ENCODE results near the gene CADPS2.
"Not testable (repeated sequence)": the region's sequence is repeated elsewhere in the genome, so short reads cannot be mapped to it uniquely, and the experiment has no call there.

The CADPS2 gene

DNA sequence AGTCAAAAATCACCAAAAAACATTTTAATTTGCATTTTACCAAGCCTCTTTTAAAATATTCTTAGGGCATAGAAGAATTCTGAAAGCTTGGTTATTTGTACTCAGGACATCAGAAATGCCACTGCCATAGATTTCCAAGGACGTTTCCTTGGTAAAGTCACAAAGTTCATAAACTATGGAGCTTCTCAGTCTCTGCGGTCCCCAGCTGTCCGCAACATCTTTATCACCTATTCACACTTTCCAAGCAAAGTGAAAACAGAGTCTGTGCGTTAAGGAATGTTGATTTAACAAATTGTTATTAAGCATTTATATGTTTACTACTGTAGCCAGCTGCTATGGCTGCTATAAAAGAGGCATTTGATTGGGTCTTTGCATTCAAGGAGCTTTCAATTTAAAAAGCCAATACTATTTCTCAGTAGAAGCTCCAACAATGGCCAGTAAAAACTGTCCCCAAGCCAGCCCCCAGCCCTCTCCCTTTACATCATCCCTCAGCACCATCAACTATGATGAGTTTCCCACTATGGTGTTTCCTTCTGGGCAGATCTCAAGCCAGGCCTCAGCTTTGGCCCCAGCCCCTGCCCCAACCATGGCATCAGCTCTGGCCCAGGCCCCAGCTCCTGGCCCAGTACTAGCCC lies 36.8 kb downstream of the CADPS2 start:
- DNase-seq: no peak

DNA sequence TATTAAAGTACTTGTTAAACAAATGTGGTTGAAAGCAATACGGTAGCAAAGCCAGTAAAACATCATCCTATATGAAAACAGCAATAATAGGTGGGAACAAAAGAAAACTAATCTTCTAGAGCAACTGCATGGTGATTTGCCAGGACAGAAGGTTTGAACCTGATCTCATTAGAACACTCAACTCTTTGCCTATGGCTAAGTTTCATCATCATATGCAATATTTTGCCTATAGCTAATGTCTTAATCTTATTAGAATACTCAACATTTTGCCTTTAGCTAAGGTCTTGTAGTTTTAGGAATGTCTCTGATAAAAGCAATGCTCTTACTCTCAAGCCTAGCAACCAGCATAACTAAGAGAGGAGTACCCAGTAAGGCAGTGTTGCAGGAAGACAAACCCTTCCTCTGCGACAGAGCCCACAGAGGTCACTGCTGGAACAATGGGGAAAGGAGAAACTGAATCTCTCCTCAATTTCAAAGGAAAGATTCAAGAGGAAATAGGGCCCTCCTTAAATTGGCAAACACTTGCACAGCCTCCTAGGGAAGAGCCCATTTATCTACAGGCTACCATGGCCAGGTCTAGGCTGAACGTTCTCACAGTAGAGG lies 38.3 kb downstream of the CADPS2 start:
- DNase-seq: no peak

- DNase-seq: no peak
Measured at GRCh38 chr7:122846591-122846990, 39.7 kb downstream of the CADPS2 start.

DNA sequence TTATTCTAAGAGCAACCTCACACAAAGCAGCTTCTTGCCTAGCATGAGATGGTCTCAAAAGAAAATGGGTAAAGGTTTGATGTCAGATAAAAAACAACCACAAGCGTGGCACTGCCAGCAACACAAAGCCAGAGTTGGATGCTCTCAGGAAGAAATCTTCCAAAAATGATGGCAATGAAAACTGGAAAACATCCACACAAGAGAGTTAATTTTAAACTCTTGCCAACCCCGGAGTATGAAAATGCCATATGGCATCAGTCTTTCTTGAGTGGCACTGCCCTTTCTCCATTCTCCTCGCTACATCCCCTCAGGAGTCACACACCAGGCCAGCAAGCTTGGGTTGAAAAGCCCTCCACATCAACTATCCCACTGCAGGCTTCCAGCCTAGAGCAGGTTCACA lies 41.0 kb downstream of the CADPS2 start:
- no peak for DNase-seq

DNA sequence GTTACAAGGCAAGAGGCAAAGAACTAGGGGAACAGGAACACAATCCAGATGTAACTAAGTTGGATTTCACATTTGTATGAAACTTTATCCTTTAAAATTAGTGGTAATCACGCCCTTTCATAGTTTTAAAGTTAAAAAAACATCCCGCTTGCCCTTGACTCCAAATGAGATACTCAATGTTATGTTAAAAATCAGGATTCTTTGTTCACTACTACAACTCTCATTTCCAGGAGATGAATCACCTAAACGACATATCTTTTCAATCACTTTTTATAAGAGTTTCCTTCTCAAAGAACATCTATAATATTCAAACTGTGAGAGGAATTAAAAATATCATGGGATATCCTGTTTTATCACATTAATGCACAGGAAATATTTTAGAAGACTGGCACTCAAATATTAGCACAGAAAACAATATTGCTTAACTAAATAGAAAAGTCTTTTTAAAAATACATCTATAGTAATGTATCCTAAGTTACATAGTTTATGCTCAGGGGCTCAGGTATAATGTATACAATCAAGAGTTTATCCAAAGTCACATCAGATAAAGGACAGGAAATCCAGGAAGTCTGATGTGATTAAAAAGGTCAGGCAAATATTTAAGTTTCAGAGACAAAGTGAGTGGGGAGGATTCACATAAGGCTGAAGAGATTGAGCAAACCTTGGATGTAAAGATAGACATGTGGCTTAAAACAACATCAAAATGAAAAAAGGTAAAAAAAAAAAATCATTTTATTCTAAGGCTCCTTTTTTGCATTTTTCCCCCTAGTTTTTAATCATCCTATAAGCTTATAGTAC lies 41.9 kb downstream of the CADPS2 start:
- DNase-seq: no peak

DNA sequence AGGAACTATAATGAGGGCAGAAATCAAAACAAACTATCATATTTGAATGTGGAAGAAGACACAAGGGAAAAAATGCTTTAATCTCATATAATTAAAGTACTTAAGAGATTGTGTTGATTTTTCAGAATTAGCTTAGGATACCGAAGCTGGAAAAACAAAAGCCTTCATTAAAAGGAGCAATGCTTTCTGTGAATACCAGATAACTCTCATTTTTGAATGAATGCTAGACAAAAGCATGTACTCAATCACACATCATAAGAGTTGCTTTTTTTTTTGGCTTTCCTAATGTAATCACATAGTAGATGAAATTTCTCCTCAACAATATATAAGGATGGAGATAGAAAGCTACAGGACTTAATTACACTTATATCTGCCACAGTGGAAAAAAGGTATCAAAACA lies 43.3 kb downstream of the CADPS2 start:
- DNase-seq: no peak

- DNase-seq: not testable (repeated sequence)
Measured at GRCh38 chr7:122836286-122836685, 50.0 kb downstream of the CADPS2 start.

DNA sequence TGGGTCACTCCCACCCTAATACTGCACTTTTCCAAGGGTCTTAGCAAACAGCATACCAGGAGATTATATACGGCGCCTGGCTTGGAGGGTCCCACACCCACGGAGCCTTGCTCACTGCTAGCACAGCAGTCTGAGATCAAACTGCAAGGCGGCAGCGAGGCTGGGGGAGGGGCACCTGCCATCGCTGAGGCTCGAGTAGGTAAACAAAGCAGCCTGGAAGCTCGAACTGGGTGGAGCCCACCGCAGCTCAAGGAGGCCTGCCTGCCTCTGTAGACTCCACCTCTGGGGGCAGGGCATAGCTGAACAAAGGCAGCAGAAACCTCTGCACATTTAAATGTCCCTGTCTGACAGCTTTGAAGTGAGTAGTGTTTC lies 51.7 kb downstream of the CADPS2 start:
- not testable (repeated sequence) for DNase-seq

DNA sequence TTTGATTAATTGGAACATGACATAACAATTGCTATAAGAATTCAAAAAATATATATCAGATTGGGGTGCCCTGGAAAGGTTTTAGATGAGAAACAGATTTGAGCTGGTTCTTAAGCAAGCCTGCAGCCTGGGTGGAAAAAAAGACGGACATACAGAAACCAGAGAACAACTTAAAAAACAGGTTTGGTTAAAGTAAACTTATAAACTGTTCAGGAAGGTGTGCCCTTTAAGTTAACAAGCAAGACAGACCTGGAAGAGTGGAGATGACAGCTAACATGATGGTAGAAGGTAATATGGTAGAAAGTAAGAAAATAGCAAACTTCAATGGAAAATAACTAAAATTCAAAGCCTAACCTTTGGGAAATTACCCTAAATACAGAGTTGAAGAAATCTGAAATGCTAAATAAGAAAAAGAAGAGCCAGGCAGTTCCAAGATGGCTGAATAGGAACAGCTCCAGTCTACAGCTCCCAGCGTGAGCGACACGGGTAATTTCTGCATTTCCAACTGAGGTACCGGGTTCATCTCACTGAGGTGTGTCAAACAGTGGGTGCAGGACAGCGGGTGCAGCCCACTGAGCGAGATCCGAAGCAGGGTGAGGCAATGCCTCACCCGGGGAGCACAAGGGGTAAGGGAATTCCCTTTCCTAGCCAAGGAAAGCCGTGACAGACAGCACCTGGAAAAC lies 52.2 kb downstream of the CADPS2 start:
- DNase-seq: no peak

DNA sequence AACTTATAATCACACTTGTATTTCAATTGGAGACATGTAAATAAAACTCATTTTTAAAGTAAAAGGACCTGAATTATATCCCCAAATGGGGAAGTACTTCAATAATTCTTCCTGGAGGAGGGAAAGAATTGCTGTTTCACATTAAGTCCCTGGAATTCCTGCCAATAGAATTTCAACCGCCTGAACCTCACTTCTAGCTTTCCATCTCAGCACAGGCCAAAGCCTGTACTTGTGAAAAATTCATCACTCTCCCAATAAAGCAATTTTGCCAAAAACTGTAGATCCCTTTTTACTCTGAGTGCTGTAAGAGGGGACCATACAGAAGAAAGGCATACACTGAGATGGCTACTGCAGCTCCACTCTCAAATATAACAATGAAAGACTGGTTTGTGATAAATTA lies 54.8 kb downstream of the CADPS2 start:
- DNase-seq: no peak

GRCh38 chr7:122829962-122830361 lies 56.3 kb downstream of the CADPS2 start:
- DNase-seq: no peak

DNA sequence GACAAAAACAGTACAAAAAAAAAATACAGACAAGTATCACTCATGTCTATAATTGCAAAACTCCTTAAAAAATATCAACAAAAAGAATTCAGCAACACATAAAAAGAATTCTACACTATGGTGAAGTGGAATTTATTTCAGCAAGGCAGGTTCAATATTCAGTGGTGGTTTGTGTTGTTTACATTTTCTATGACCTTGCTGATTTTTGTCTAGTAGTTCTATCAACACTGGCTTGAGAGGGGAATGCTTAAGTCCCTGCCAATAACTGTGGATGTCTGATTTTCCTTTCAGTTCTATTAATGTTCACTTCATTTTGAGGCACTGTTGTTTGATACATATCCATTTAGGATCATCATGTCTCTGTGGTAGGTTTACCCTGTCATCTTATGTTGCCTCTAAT lies 58.5 kb downstream of the CADPS2 start:
- no peak for DNase-seq

GRCh38 chr7:122813845-122814244 lies 72.4 kb downstream of the CADPS2 start:
- DNase-seq: no peak

DNA sequence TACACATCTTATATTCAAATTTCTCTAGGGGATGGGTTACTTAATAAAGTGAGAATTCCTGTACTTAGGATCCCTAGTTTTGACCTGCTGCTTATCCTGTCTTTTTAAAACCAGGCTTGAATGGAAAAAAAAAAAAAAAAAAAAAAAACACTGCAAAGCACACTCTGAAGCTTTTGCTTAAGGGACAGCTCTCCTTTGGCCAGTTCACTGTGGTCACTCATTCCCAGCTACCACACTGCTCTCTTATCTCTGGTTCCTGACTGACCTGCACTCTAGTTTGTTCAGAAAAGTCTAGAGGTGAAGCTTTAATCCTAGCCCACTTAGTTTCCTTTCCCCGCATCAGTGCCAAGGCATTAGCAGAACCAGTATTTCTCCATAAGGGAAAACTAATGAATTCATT lies 82.4 kb downstream of the CADPS2 start:
- no peak for DNase-seq

GRCh38 chr7:122803323-122803722 lies 82.9 kb downstream of the CADPS2 start:
- no peak for DNase-seq

DNA sequence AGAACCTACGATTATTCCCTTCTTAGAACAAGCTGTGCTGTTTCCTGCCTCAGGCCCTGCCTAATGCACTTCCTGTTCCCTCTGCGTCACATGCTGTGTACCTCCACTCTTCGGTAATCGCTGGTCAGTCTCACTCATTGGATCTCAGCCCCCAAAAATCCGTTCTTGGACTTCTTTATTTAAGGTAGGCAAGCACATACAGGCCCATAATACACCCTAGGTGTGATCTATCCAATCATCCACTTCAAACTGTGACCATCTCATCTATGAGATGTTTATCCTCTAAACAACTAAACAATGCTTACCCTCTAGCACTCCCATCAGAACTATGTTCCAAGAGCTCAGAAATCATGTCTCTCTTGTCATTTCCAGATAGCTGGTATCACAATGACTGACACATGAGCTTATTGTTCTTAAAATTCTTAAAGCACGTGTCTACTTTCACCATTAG lies 83.9 kb downstream of the CADPS2 start:
- DNase-seq: no peak

- DNase-seq: no peak
Measured at GRCh38 chr7:122791959-122792545, 94.2 kb downstream of the CADPS2 start.

DNA sequence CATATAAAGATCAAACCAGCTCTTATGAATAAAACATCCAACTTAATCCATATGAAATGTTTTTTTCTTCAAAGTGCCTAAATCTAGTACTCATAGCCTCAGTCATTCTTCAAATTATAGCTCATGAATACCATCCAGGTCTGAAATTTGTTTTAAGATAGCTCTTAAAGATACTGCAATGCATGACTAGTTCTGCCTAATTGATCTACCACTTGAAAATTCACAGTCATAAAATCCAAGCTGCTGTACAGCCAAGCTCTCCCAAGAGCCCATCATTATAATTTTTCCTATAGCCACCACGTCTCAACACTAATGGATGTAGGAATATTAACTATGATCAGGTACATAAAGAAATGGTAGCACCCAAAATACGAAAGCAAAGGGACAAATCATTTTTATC lies 95.7 kb downstream of the CADPS2 start:
- peak; percentile 54 for DNase-seq

DNA sequence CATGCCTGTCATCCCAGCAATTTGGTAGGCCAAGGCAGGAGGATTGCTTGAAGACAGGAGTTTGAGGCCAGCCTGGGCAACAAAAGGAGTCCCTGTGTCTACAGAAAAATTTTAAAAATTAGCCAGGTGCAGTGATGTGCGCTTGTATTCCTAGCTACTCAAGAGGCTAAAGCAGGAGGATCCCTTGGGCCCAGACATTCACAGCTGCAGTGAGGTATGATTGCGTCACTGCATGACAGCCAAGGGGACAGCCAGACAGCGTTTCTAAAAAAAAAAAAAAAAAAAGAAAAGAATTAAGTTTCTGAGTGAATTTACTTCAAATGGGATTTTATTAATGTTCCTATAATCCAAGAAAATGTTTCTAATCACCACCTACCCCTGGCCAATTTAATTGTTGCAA lies 96.1 kb downstream of the CADPS2 start:
- peak; percentile 39 for DNase-seq

DNA sequence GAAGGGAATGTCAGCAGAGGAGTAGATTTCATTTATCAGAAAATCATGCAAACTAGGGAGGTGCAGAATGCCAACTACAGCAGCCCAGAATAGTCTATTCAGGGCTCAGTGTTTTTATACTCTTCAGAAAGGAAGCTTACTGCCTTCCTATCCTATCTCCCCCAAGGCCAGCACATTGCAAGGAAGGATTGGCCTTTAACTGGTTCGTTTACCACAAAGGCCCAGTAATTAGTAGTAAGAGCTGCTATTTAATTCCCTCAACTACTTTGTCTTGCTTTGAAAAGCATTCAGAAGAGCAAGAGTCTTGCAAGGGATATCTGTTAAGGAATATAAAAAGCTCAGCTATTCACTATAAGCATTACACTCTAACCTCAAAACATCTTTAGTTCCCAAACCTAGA lies 97.1 kb downstream of the CADPS2 start:
- no peak for DNase-seq

DNA sequence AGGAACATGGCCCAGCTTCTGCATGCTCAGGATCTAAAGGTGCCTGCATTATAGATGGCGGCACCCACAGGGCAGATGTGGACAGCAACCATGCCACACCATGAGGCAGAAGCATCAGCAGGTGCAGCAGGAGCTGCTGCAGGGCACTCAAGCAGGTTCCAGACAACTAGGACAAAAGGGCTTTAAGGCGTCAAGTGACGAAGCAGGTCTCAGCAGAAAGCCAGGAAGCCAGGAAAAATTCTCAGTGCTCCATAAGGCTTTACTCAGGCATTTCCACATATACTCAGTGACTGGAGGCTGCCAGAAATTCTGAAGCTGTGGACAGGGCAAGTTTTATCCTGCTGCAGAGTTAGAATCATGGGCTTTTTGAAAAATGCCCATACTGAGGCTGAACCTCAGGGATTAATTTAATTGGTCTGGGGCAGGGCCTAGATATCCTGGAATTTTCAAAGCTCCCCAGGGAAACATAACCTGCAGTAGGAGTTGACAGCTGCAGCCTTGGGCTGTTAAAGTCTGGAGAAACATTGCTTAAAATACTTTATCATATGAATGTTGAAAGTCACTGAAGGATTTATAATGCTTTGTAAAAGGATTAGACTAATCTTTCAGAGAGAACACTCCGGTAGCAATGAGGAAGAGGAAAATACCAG lies 115.4 kb downstream of the CADPS2 start:
- DNase-seq: no peak

- DNase-seq: no peak
Measured at GRCh38 chr7:122768827-122769226, 117.4 kb downstream of the CADPS2 start.

GRCh38 chr7:122767339-122767738 lies 118.9 kb downstream of the CADPS2 start:
- DNase-seq: no peak
